Mesenchymal stem cell (in vitro differentiated cells and primary cell): ENCODE results near the gene RPLP2.

Experiments
- DNase-seq: peaks from one replicate; pipeline ENCODE4 v3.0.0-alpha.2; 2013
- H2AFZ ChIP-seq: one replicate; pipeline ENCODE4 v1.6.1; 2013; ENCODE audit warnings: low read depth, mild to moderate bottlenecking, control low read depth, inconsistent platforms, low read length, moderate library complexity
- H2AK5ac ChIP-seq: 2 replicates; pipeline ENCODE4 v1.6.1; 2013; ENCODE audit warnings: low read length, moderate library complexity, mild to moderate bottlenecking, inconsistent platforms; ENCODE audit not compliant: severe bottlenecking
- H2BK120ac ChIP-seq: one replicate; pipeline ENCODE4 v1.6.1; 2013; ENCODE audit warnings: low read depth, mild to moderate bottlenecking, inconsistent platforms, low read length, moderate library complexity
- H2BK12ac ChIP-seq, 2 experiments: one replicate each; pipeline ENCODE4 v1.6.1; 2013; ENCODE audit warnings: inconsistent platforms in 2 of 2, low read length in 2 of 2, mild to moderate bottlenecking in 2 of 2, moderate library complexity in 2 of 2, control low read depth in 1 of 2
- H2BK15ac ChIP-seq: one replicate; pipeline ENCODE4 v1.6.1; 2013; ENCODE audit warnings: mild to moderate bottlenecking, low read depth, inconsistent platforms; ENCODE audit not compliant: poor library complexity, severe bottlenecking
- H2BK5ac ChIP-seq: 2 replicates; pipeline ENCODE4 v1.6.1; 2013; ENCODE audit warnings: low read depth, mild to moderate bottlenecking, low read length, control low read depth, inconsistent platforms; ENCODE audit not compliant: poor library complexity, severe bottlenecking
- H3K14ac ChIP-seq, 2 experiments: one replicate each; pipeline ENCODE4 v1.6.1; 2013; ENCODE audit warnings: inconsistent platforms in 2 of 2, low read length in 2 of 2, control low read depth in 1 of 2, mild to moderate bottlenecking in 1 of 2, moderate library complexity in 1 of 2
- H3K18ac ChIP-seq, 2 experiments: one replicate each; pipeline ENCODE4 v1.6.1; 2013; ENCODE audit warnings: inconsistent platforms in 2 of 2, low read length in 2 of 2, control low read depth in 1 of 2, low read depth in 1 of 2, mild to moderate bottlenecking in 1 of 2
- H3K23ac ChIP-seq, 2 experiments: one replicate each; pipeline ENCODE4 v1.6.1; 2013; ENCODE audit warnings: inconsistent platforms in 2 of 2, low read length in 2 of 2, mild to moderate bottlenecking in 2 of 2, moderate library complexity in 2 of 2, control low read depth in 1 of 2
- H3K27ac ChIP-seq: 2 replicates; pipeline ENCODE4 v1.5.1; 2013; ENCODE audit warnings: mild to moderate bottlenecking, moderate library complexity, low read length, control low read depth, inconsistent platforms; ENCODE audit not compliant: poor library complexity, severe bottlenecking
- H3K27me3 ChIP-seq, 2 experiments: 2 replicates each; pipeline versions ENCODE4 v1.6.1 to v1.7.0; 2013; ENCODE audit warnings: low read length in 2 of 2, mild to moderate bottlenecking in 2 of 2, moderate library complexity in 2 of 2, control low read depth in 1 of 2, inconsistent platforms in 1 of 2; ENCODE audit not compliant: control insufficient read depth in 1 of 2, insufficient read depth in 1 of 2
- H3K36me3 ChIP-seq, 2 experiments: 2 replicates each; pipeline versions ENCODE4 v1.6.1 to v1.7.0; 2013; ENCODE audit warnings: low read length in 2 of 2, control low read depth in 1 of 2, inconsistent platforms in 1 of 2, low read depth in 1 of 2, mild to moderate bottlenecking in 1 of 2; ENCODE audit not compliant: insufficient read depth in 2 of 2, control insufficient read depth in 1 of 2
- H3K4ac ChIP-seq, 2 experiments: one replicate each; pipeline ENCODE4 v1.6.1; 2013; ENCODE audit warnings: inconsistent platforms in 2 of 2, low read length in 2 of 2, mild to moderate bottlenecking in 2 of 2, moderate library complexity in 2 of 2, control low read depth in 1 of 2, low read depth in 1 of 2
- H3K4me1 ChIP-seq: 2 replicates; pipeline ENCODE4 v1.6.1; 2013; ENCODE audit warnings: low read depth, low read length, control low read depth; ENCODE audit not compliant: control insufficient read depth, insufficient read depth
- H3K4me2 ChIP-seq: 2 replicates; pipeline ENCODE4 v1.6.1; 2013; ENCODE audit warnings: low read length, mild to moderate bottlenecking, inconsistent platforms; ENCODE audit not compliant: poor library complexity, severe bottlenecking
- H3K4me3 ChIP-seq, 2 experiments: 2 replicates each; pipeline versions ENCODE4 v1.5.1 to v1.7.0; 2013; ENCODE audit warnings: low read length in 2 of 2, mild to moderate bottlenecking in 2 of 2, control low read depth in 1 of 2, low read depth in 1 of 2; ENCODE audit not compliant: insufficient read depth in 1 of 2
- H3K79me1 ChIP-seq: replicated peaks from 2 replicates; pipeline ENCODE4 v1.6.1; 2013; ENCODE audit warnings: mild to moderate bottlenecking, control low read depth, low read length, inconsistent platforms; ENCODE audit not compliant: poor library complexity, severe bottlenecking
- H3K9ac ChIP-seq: 2 replicates; pipeline ENCODE4 v1.7.0; 2013; ENCODE audit warnings: mild to moderate bottlenecking, low read length, moderate library complexity
- H3K9me3 ChIP-seq: 2 replicates; pipeline ENCODE4 v1.7.0; 2013; ENCODE audit warnings: mild to moderate bottlenecking, low read length; ENCODE audit not compliant: control insufficient read depth
- H4K8ac ChIP-seq: one replicate; pipeline ENCODE4 v1.6.1; 2013; ENCODE audit warnings: inconsistent platforms, mild to moderate bottlenecking, low read length, moderate library complexity
- H4K91ac ChIP-seq: one replicate; pipeline ENCODE4 v1.6.1; 2013; ENCODE audit warnings: mild to moderate bottlenecking, low read length, inconsistent platforms
- WGBS: methylation state at CpG from one replicate; pipeline ENCODE4 v1.1.7; 2013; ENCODE audit warnings: mixed read lengths; 5-methylcytosine and 5-hydroxymethylcytosine counted together

The RPLP2 gene

GRCh38 chr11:846496-847098 lies 36.8 kb downstream of the RPLP2 start:
- Histone ChIP-seq H2AFZ (no peak overlapping the region), H2BK120ac (peak overlapping the region; percentile 74), H4K91ac (peak overlapping the region; percentile 90), H3K14ac (peak overlapping the region in 1 of 2 experiments; percentile 55), H2BK12ac (peak overlapping the region in 1 of 2 experiments; percentile 100), H3K9ac (peak overlapping the region; percentile 96), H3K23ac (peak overlapping the region in 1 of 2 experiments; percentile 40), H2AK5ac (peak overlapping the region; percentile 85), H4K8ac (peak overlapping the region; percentile 10), H3K4me1 (peaks cover 66% of the 10 kb centered on the region), H3K4me2 (peak overlapping the region; percentile 3), H3K27me3 (no peaks in the 10 kb centered on the region), H3K4ac (peak overlapping the region; percentile 37 to 85), H3K18ac (peak overlapping the region; percentile 50 to 84), H2BK15ac (no peak overlapping the region), H3K36me3 (peaks cover 0 to 6% of the 10 kb centered on the region in 2 experiments), H3K9me3 (no peaks in the 10 kb centered on the region), H3K27ac (peak overlapping the region; percentile 99), H2BK5ac (no peak overlapping the region), H3K79me1 (peaks cover 17% of the 10 kb centered on the region), H3K4me3 (peak overlapping the region in 1 of 2 experiments; percentile 94)
- WGBS: 83% methylated on average over 11 of the region's 11 CpGs
- DNase-seq: peak; percentile 41

GRCh38 chr11:847876-848275 lies 38.1 kb downstream of the RPLP2 start:
- no peak overlapping the region for H3K14ac ChIP-seq
- no peak overlapping the region for H3K4ac ChIP-seq
- H2BK5ac ChIP-seq: no peak overlapping the region
- peak overlapping the region; percentile 18 to 47 for H2BK12ac ChIP-seq
- H3K27me3 ChIP-seq: no peaks in the 10 kb centered on the region
- peak overlapping the region; percentile 53 for H2BK15ac ChIP-seq
- H3K27ac ChIP-seq: no peak overlapping the region
- H3K4me3 ChIP-seq: no peak overlapping the region
- no peak overlapping the region for H2BK120ac ChIP-seq
- peaks cover 78% of the 10 kb centered on the region for H3K4me1 ChIP-seq
- H4K91ac ChIP-seq: peak overlapping the region; percentile 11
- H3K9me3 ChIP-seq: no peaks in the 10 kb centered on the region
- no peak overlapping the region for H3K9ac ChIP-seq
- no peak overlapping the region for H3K23ac ChIP-seq
- no peak for DNase-seq
- 89% methylated on average over 18 of the region's 18 CpGs for whole genome bisulfite sequencing
- H4K8ac ChIP-seq: no peak overlapping the region
- H3K36me3 ChIP-seq: peaks cover 0 to 6% of the 10 kb centered on the region in 2 experiments
- peak overlapping the region; percentile 40 for H2AK5ac ChIP-seq
- no peak overlapping the region for H2AFZ ChIP-seq
- H3K18ac ChIP-seq: no peak overlapping the region
- H3K4me2 ChIP-seq: no peak overlapping the region
- H3K79me1 ChIP-seq: peaks cover 22% of the 10 kb centered on the region

- Histone ChIP-seq H3K4me3 (no peak overlapping the region), H3K9me3 (no peaks in the 10 kb centered on the region), H3K79me1 (peaks cover 26% of the 10 kb centered on the region), H3K4ac (no peak overlapping the region), H3K4me2 (peak overlapping the region; percentile 89), H3K9ac (peak overlapping the region; percentile 15), H2BK15ac (no peak overlapping the region), H2BK12ac (peak overlapping the region in 1 of 2 experiments; percentile 51), H4K91ac (peak overlapping the region; percentile 9), H4K8ac (no peak overlapping the region), H2AK5ac (no peak overlapping the region), H3K18ac (peak overlapping the region in 1 of 2 experiments; percentile 6), H2AFZ (no peak overlapping the region), H3K23ac (peak overlapping the region in 1 of 2 experiments; percentile 23), H3K14ac (no peak overlapping the region), H3K36me3 (peaks cover 0 to 11% of the 10 kb centered on the region in 2 experiments), H3K27me3 (no peaks in the 10 kb centered on the region), H3K27ac (no peak overlapping the region), H2BK120ac (no peak overlapping the region), H3K4me1 (peaks cover 80% of the 10 kb centered on the region), H2BK5ac (no peak overlapping the region)
- 42% methylated on average over 14 of the region's 14 CpGs for WGBS
- DNase-seq: peak; percentile 50
These were observed 38.7 kb downstream of the RPLP2 start for GRCh38 chr11:848380-848931.

GRCh38 chr11:849104-849824 lies 39.5 kb downstream of the RPLP2 start:
- H3K4ac ChIP-seq: peak overlapping the region in 1 of 2 experiments; percentile 63
- no peaks in the 10 kb centered on the region for H3K27me3 ChIP-seq
- H3K9ac ChIP-seq: no peak overlapping the region
- peak overlapping the region in 1 of 2 experiments; percentile 84 for H2BK12ac ChIP-seq
- H3K4me2 ChIP-seq: peak overlapping the region; percentile 89
- peaks cover 0 to 19% of the 10 kb centered on the region in 2 experiments for H3K36me3 ChIP-seq
- no peak overlapping the region for H2BK5ac ChIP-seq
- no peak overlapping the region for H4K8ac ChIP-seq
- no peaks in the 10 kb centered on the region for H3K9me3 ChIP-seq
- no peak overlapping the region for H3K27ac ChIP-seq
- peaks cover 77% of the 10 kb centered on the region for H3K4me1 ChIP-seq
- H4K91ac ChIP-seq: no peak overlapping the region
- H2AK5ac ChIP-seq: no peak overlapping the region
- peak overlapping the region; percentile 30 for H2BK15ac ChIP-seq
- H3K4me3 ChIP-seq: peak overlapping the region; percentile 41 to 64
- 5% methylated on average over 32 of the region's 71 CpGs for WGBS
- no peak overlapping the region for H2BK120ac ChIP-seq
- no peak overlapping the region for H3K23ac ChIP-seq
- H2AFZ ChIP-seq: no peak overlapping the region
- H3K14ac ChIP-seq: no peak overlapping the region
- peak overlapping the region in 1 of 2 experiments; percentile 51 for H3K18ac ChIP-seq
- DNase-seq: peak; percentile 25
- H3K79me1 ChIP-seq: peaks cover 28% of the 10 kb centered on the region
